GM18511 (cell line): ENCODE results near the gene GAPDH.
"Not testable (repeated sequence)": the region's sequence is repeated elsewhere in the genome, so short reads cannot be mapped to it uniquely, and the experiment has no call there.

Experiments used
- ATAC-seq: cut with Tn5 transposase; IDR thresholded peaks from one replicate; pipeline ENCODE4 v1.9.1; 2021; ENCODE audit warnings: mild to moderate bottlenecking, moderate library complexity; ENCODE audit not compliant: unreplicated experiment

The GAPDH gene

DNA sequence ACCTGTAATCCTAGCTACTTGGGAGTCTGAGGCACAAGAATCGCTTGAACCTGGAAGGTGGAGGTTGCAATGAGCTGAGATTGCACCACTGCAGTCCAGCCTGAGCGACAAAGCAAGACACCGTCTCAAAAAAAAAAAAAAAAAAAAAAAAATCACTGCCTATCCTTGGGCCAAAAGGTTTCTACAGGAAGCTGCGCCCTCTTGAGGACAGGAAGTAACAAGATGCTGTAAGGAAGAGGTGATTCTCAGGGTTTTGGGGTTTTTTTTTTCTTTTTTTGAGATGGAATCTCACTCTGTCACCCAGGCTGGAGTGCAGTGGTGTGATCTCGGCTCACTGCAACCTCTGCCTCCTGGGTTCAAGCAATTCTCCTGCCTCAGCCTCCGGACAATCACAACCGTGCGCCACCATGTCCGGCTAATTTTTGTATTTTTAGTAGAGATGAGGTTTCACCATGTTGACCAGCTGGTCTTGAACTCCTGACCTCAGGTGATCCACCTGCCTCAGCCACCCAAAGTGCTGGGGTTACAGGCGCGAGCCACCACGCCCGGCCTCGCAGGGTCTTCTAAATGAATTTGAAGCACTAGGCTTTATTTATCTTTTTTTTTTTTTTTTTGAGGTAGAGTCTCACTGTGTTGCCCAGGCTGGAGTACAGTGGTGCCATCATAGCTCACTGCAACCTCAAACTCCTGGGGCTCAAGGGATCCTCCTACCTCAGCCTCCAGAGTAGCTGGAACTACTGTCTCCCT, 23.9 kb downstream of the GAPDH start:
- not testable (repeated sequence) for ATAC-seq

- ATAC-seq: no peak
Measured at GRCh38 chr12:6559500-6559899, 25.2 kb downstream of the GAPDH start.

DNA sequence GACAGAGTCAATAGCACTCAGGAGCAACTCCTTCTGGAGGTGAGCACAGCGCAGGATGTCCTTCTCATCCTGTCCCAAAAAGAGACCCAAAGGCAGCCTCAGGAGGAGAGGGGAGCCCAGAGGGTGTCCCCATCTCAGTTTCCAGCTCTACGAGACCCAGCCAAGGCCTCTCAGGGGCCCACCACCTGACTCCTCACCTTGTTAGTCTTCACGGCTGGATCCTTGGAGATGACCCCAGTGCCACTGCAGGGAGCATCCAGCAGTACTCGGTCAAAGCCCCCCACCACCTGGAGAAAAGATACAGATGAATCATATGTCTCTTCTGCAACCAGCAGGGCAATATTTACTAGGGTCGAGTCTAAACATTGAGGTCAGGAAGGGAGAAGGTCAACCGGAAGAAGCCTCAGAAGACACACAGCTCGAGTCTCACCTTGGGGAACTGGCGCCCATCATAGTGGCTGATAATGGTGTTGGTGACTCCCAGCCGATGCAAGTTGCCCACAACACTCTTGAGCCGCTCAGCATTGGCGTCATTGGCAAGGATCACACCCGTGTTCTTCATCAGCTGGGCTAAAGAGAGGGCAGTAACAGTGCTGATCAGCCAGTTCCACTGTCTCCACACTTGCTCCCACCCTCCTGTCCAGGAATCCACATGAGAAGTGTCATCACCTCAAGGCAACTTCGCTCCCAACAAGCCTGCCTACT, 26.3 kb downstream of the GAPDH start:
- no peak for ATAC-seq

- no peak for ATAC-seq
Measured at GRCh38 chr12:6562881-6563280, 28.6 kb downstream of the GAPDH start.

DNA sequence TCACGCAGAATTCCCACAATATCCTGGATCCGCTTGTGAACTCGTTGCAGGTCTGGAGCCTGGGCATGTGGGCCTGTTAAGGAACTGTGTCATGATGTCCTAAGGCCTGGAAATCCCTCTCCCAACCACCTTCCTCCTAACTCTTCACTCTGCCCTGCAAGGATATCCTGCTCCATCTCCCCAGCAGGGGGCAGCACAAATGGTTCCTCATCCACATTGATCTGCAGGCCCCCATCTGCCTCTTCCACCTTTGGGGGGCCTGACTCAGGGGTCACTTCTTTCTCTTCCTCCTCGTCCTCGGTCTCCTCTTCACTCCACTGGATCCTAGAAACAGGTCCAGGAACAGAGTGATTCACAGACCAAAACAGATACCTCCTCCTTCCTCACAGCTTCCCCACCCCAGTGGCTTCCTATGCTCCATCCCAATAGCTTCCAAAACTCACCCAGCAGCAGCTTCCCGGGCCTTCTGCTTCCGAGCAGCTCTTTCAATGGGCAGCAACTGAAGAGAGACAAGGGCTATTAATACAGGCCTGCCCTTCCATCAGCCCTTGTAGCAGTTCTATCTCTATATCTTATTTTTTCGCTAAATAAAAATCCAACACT, 29.2 kb downstream of the GAPDH start:
- ATAC-seq: no peak

- no peak for ATAC-seq
Measured at GRCh38 chr12:6567112-6567670, 32.9 kb downstream of the GAPDH start.

GRCh38 chr12:6569312-6569711, 35.0 kb downstream of the GAPDH start:
- ATAC-seq: no peak

DNA sequence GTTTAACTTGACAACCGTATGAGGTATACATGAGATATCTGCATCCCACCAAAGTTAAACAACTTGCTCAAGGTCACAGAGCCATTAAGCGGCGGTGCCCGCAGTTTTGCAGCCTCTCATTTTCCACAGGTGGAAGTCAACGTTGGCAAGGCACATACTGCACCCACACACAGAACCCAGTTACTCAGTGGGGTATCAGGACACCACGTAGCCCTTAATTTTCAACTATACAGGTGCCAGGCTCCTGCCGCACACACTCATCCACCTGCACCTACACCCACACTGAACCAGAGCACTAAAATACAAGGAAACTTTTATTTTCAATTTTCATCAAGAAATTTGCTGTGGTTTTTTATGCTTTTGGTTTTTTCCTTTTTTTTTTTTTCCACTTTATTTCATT, 35.5 kb downstream of the GAPDH start:
- ATAC-seq: no peak

DNA sequence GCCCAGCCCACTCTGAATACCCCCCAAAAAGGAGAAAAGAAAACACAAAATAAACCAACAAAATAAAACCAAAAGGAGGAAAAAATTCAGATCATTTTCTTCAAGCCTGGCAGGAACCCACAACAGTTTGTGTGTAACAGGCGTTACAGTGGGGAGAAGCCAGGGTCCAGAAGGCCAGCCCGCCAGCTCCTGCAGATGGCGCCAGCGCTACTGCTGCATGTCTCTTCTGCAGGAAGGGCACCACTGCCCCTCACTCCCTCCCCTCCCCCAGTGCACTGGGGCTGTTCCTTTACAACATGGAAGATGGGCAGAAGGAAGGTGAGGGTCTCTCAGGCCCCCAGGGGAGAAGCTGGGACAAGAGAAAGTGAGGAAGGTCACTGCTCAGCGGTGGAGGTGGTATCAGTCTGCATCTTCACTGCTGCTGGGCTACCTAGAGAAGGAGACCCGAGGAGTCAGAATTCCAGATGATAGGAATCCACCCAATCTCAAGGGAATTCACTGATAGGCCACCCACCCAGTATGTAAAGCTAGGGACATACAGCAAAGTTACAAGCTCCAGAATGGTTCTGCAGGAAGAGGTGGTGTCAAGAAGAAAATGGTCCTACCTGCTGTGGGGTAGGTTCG, 36.1 kb downstream of the GAPDH start:
- ATAC-seq: no peak

GRCh38 chr12:6573001-6573400, 38.7 kb downstream of the GAPDH start:
- no peak for ATAC-seq

DNA sequence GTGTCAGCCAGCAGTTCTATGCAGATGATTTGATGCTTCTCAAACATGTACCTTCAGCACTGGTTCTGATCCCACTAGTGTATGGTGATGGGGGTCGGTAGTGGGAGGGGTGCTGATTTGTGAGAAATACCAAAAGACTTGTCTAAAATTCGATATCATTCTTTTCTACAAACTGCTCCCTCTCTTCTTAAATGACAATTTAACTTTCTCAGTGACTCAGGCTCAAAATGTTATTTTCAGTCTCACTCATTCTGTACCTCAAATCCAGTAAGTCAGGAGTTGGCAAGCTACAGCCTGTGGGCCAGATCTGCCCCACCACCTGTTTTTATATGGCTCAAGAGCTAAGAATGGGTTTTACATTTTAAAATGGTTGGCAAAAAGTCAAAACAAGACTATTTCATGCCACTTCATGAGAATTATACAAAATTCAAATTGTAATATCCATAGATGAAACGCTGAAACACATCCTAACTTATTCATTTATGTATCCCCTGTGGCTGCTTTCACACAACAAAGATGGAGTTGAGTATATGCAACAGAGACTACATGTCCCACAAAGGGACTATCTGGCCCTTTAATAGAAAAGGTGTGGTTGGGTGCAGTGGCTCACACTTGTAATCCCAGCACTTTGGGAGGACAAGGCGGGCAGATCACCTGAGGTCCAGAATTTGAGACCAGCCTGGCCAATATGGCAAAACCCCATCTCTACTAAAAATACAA, 40.4 kb downstream of the GAPDH start:
- ATAC-seq: no peak

DNA sequence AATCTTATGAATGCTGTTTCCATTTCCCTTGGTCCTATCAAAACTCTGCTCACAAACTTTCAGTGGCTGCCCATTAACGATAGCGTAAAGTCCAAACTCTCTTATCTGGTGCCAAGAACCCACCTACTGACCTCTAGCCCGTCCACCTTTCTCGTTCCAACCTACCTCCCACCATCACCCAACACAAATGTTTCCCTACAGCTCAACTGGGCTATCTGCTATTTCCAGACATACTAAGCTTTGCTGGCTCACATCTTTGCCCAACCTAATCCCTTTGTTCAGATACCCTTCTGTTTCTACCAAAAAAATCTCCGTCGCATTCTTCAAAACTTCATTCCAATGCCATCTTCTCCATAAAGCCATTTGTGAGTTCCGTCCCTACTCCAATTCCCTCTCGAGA, 41.3 kb downstream of the GAPDH start:
- no peak for ATAC-seq

GRCh38 chr12:6582196-6582595, 47.9 kb downstream of the GAPDH start:
- ATAC-seq: no peak

- ATAC-seq: no peak
Measured at GRCh38 chr12:6582959-6583358, 48.6 kb downstream of the GAPDH start.

DNA sequence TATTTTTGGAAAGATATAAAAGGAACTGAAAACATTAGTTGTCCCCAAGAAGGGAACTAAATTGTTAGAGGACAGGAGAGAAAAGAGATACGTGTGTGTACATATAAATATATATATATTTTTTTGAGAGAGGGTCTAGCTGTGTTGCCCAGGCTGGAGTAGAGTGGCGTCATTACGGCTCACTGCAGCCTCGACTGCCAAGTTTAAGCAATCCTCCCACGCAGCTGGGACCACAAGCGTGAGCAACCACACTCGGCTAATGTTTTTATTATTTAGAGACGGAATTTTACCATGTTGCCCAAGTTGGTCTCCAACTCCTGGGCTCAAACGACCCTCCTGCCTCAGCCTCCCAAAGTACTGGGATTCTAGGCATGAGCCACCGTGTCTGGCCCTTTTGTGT, 50.0 kb downstream of the GAPDH start:
- no peak for ATAC-seq

GRCh38 chr12:6586569-6586968, 52.3 kb downstream of the GAPDH start:
- not testable (repeated sequence) for ATAC-seq
